GM23338 (cell line): Measurements from ENCODE around the gene NDUFB8. TPM values are rescaled to one million over a fixed set of nuclear protein-coding genes. Genes with fewer than 3 reads are reported as not detected.
A peak's percentile ranks its signal among the peaks of the same experiment; 100 is the strongest.

Source experiments
- ATAC-seq: fragments of 200-7000 bp; cut with Tn5 transposase; 3 replicates; pipeline ENCODE4 v1.9.1; 2020
- DNase-seq: peaks from one replicate; pipeline ENCODE4 v3.0.0-alpha.2; 2015; ENCODE audit warnings: low spot score
- H2AFZ ChIP-seq: fragments of 200-600 bp; sonication (generic); 2 replicates; pipeline ENCODE4 v1.8.0; 2016; ENCODE audit warnings: antibody characterized with exemption, mild to moderate bottlenecking, moderate library complexity
- H3F3A ChIP-seq: fragments of 200-600 bp; sonication (generic); replicated peaks from 2 replicates; pipeline ENCODE4 v1.8.0; 2017; ENCODE audit warnings: antibody characterized with exemption, mixed run types, low read depth
- H3K27ac ChIP-seq: fragments of 200-600 bp; sonication (generic); 2 replicates; pipeline ENCODE4 v1.6.1; 2016; ENCODE audit warnings: low read depth
- H3K27me3 ChIP-seq: fragments of 200-600 bp; sonication (generic); 2 replicates; pipeline ENCODE4 v1.8.0; 2016; ENCODE audit warnings: mild to moderate bottlenecking, mixed run types, moderate library complexity; ENCODE audit not compliant: insufficient read depth
- H3K36me3 ChIP-seq: fragments of 200-600 bp; sonication (generic); 2 replicates; pipeline ENCODE4 v1.8.0; 2016; ENCODE audit warnings: mild to moderate bottlenecking; ENCODE audit not compliant: insufficient read depth
- H3K4me1 ChIP-seq: fragments of 200-600 bp; sonication (generic); 2 replicates; pipeline ENCODE4 v1.8.0; 2016; ENCODE audit warnings: mild to moderate bottlenecking, moderate library complexity; ENCODE audit not compliant: insufficient read depth
- H3K4me2 ChIP-seq: fragments of 200-600 bp; sonication (generic); 2 replicates; pipeline ENCODE4 v1.7.1; 2017; ENCODE audit warnings: mixed run types
- H3K4me3 ChIP-seq: fragments of 200-600 bp; sonication (generic); 2 replicates; pipeline ENCODE4 v1.6.1; 2016; ENCODE audit warnings: mixed run types
- H3K79me2 ChIP-seq: fragments of 200-600 bp; sonication (generic); replicated peaks from 2 replicates; pipeline ENCODE4 v1.8.0; 2017; ENCODE audit warnings: mild to moderate bottlenecking; ENCODE audit not compliant: insufficient read depth
- H3K9me2 ChIP-seq: fragments of 200-600 bp; sonication (generic); 2 replicates; pipeline ENCODE4 v1.8.0; 2017; ENCODE audit not compliant: insufficient read depth
- H4K20me1 ChIP-seq: fragments of 200-600 bp; sonication (generic); replicated peaks from 2 replicates; pipeline ENCODE4 v1.8.0; 2017; ENCODE audit warnings: mild to moderate bottlenecking; ENCODE audit not compliant: insufficient read depth
- H3K27ac Mint-ChIP-seq: 2 replicates; pipeline ENCODE4 v1.8.0; 2020; ENCODE audit warnings: inconsistent platforms, mild to moderate bottlenecking, moderate library complexity, mixed read lengths
- H3K27me3 Mint-ChIP-seq: 3 replicates; pipeline ENCODE4 v1.8.0; 2022; ENCODE audit warnings: low read depth, mild to moderate bottlenecking, moderate library complexity, mixed read lengths, inconsistent platforms; ENCODE audit not compliant: insufficient read depth, poor library complexity
- H3K36me3 Mint-ChIP-seq: 3 replicates; pipeline ENCODE4 v1.8.0; 2021; ENCODE audit warnings: low read depth, mild to moderate bottlenecking, inconsistent platforms, moderate library complexity, mixed read lengths
- H3K4me1 Mint-ChIP-seq: 3 replicates; pipeline ENCODE4 v1.8.0; 2020; ENCODE audit warnings: mild to moderate bottlenecking, inconsistent platforms, mixed read lengths
- H3K4me3 Mint-ChIP-seq: 3 replicates; pipeline ENCODE4 v1.8.0; 2021; ENCODE audit warnings: moderate library complexity, mild to moderate bottlenecking, inconsistent platforms, mixed read lengths
- H3K9me3 Mint-ChIP-seq: 3 replicates; pipeline ENCODE4 v1.8.0; 2020; ENCODE audit warnings: moderate library complexity, mild to moderate bottlenecking, inconsistent platforms, mixed read lengths
- CREB1 ChIP-seq: fragments of 250-450 bp; sonication (Bioruptor Pico); IDR thresholded peaks from 2 replicates; pipeline ENCODE4 v1.5.0; 2020; ENCODE audit warnings: low read depth, mild to moderate bottlenecking, moderate library complexity
- CTCF ChIP-seq, 2 experiments: fragments of 200-600 bp in 1 of 2; sonication (generic) in 1 of 2; conservative IDR thresholded peaks; 2 replicates each; pipeline versions ENCODE4 v1.5.1 to v1.6.1; 2016 to 2017; ENCODE audit warnings: antibody characterized with exemption in 2 of 2, low read depth in 2 of 2, mild to moderate bottlenecking in 2 of 2, moderate library complexity in 1 of 2
- ETS1 ChIP-seq: IDR thresholded peaks from 2 replicates; pipeline ENCODE4 v1.6.1; 2016; ENCODE audit warnings: antibody characterized with exemption
- JUNB ChIP-seq: IDR thresholded peaks from one replicate; pipeline ENCODE4 v1.6.1; 2016; ENCODE audit warnings: antibody characterized with exemption; ENCODE audit not compliant: unreplicated experiment
- POLR2AphosphoS5 ChIP-seq: IDR thresholded peaks from 2 replicates; pipeline ENCODE4 v1.6.1; 2016; ENCODE audit warnings: antibody characterized with exemption, low read depth
- REST ChIP-seq: IDR thresholded peaks from one replicate; pipeline ENCODE4 v1.6.1; 2018; ENCODE audit warnings: antibody characterized with exemption; ENCODE audit not compliant: unreplicated experiment
- STAT1 ChIP-seq: IDR thresholded peaks from one replicate; pipeline ENCODE4 v1.6.1; 2016; ENCODE audit warnings: antibody characterized with exemption; ENCODE audit not compliant: unreplicated experiment
- long read RNA-seq: library from polyadenylated mRNA; unstranded; transcript quantifications from one replicate; pipeline ENCODE4 v2.0.0, GENCODE V29; 2020; ENCODE audit not compliant: unreplicated experiment
- polyA plus RNA-seq: library from polyadenylated mRNA; unstranded; fragments of >200 nt; fragmentation: Nextera tagmentation; extraction: Ambion mirVana; gene quantifications from 2 replicates; pipeline ENCODE4 v1.2.1, GENCODE V29; 2016
- total RNA-seq: library from RNA; depleted of rRNA; stranded (reverse); fragments of >200 nt; shearing (Covaris generic); gene quantifications from 2 replicates; pipeline ENCODE4 v1.2.3, GENCODE V29; 2014; rRNA removed

NDUFB8 gene
- total RNA-seq = 131 and 133 TPM in 2 replicates
- 464 and 520 TPM in 2 replicates for polyA plus RNA-seq
- long read RNA-seq, transcript NDUFB8-201 (5 exons, 671 nt) = major isoform, 127 of 140 reads
- long read RNA-seq, partial matches to known transcripts = 2 of 140 reads
- long read RNA-seq, other reads (novel, unspliced or antisense) = 4 of 140 reads

- H3K4me1 Mint-ChIP-seq = peaks cover 10% of the 10 kb centered on the region
- H3K4me3 Mint-ChIP-seq = peak within 1 kb of the TSS; percentile 99
- DNase-seq (peak; percentile 94), ATAC-seq (peak; percentile 91)
- Histone ChIP-seq H3K9me2 (no peaks in the 10 kb centered on the region), H3K27ac (no peak within 1 kb of the TSS), H3K36me3 (peaks cover 10% of the 10 kb centered on the region; the same call in 1 of the 2 replicates), H3F3A (no peaks in the 10 kb centered on the region), H3K4me2 (peak within 1 kb of the TSS; percentile 96), H2AFZ (peak within 1 kb of the TSS; percentile 96), H3K4me1 (peaks cover 11% of the 10 kb centered on the region), H4K20me1 (peaks cover 5% of the 10 kb centered on the region; the same call in 1 of the 2 replicates), H3K79me2 (peaks cover 18% of the 10 kb centered on the region), H3K27me3 (no peaks in the 10 kb centered on the region), H3K4me3 (peak within 1 kb of the TSS; percentile 92)
- H3K9me3 Mint-ChIP-seq = no peaks in the 10 kb centered on the region
- peak within 1 kb of the TSS; percentile 97 for H3K27ac Mint-ChIP-seq
- peaks cover 23% of the 10 kb centered on the region for H3K36me3 Mint-ChIP-seq
- H3K27me3 Mint-ChIP-seq = peaks cover 2% of the 10 kb centered on the region
- TF ChIP-seq ETS1 (peak; percentile 59), CREB1 (CRISPR knock-in tag) (peak; percentile 77; the same call in 1 of the 2 replicates), POLR2AphosphoS5 (peak; percentile 96), JUNB (no peak)
These were observed at the start of gene NDUFB8 for GRCh38 chr10:100529475-100530298. TSS of gene NDUFB8 (minus strand) at chr10:100529871. CDS start at chr10:100529851, 20 bp downstream.

- Mint-ChIP-seq H3K36me3 (no peaks in the 10 kb centered on the region), H3K27me3 (peaks cover 5% of the 10 kb centered on the region), H3K4me3 (no peak overlapping the region), H3K27ac (no peak overlapping the region), H3K4me1 (peaks cover 4% of the 10 kb centered on the region; the same call in 1 of the 3 replicates), H3K9me3 (no peaks in the 10 kb centered on the region)
- DNase-seq (no peak), ATAC-seq (no peak)
- H3K27ac ChIP-seq = no peak overlapping the region
- no peak overlapping the region for H2AFZ ChIP-seq
- no peaks in the 10 kb centered on the region for H3K9me2 ChIP-seq
- H3K36me3 ChIP-seq = no peaks in the 10 kb centered on the region
- H3K79me2 ChIP-seq = no peaks in the 10 kb centered on the region
- no peaks in the 10 kb centered on the region for H4K20me1 ChIP-seq
- H3F3A ChIP-seq = no peaks in the 10 kb centered on the region
- H3K27me3 ChIP-seq = peaks cover 5% of the 10 kb centered on the region; the same call in 1 of the 2 replicates
- no peaks in the 10 kb centered on the region for H3K4me1 ChIP-seq
- H3K4me3 ChIP-seq = no peak overlapping the region
- no peak overlapping the region for H3K4me2 ChIP-seq
- TF ChIP-seq CREB1 (CRISPR knock-in tag) (no peak), STAT1 (no peak), REST (no peak), CTCF (conservative IDR thresholded peaks at IDR 0.05; ENCODE audit: low read depth in 2 of 2) (no peak)
These were observed 46.6 kb upstream of the NDUFB8 start for GRCh38 chr10:100576282-100576635.
